IPS-11a (cell line): ENCODE data around the gene NOS3.
"Not testable (repeated sequence)": the region's sequence is repeated elsewhere in the genome, so short reads cannot be mapped to it uniquely, and the experiment has no call there.

Experiments used
- H3K4me3 ChIP-seq: one replicate; pipeline ENCODE4 v1.5.1; 2013; ENCODE audit warnings: low read depth, low read length, control low read depth

The NOS3 gene

GRCh38 chr7:151032936-151033863, 42.4 kb downstream of the NOS3 start:
- no peak overlapping the region for H3K4me3 ChIP-seq

- no peak overlapping the region for H3K4me3 ChIP-seq
These were observed 43.0 kb downstream of the NOS3 start for GRCh38 chr7:151033864-151034249.

- H3K4me3 ChIP-seq = no peak overlapping the region
These were observed 43.7 kb downstream of the NOS3 start for GRCh38 chr7:151034312-151035025.

- H3K4me3 ChIP-seq = no peak overlapping the region
These were observed 44.4 kb downstream of the NOS3 start for GRCh38 chr7:151035026-151035717.

GRCh38 chr7:151035902-151036301, 45.1 kb downstream of the NOS3 start:
- H3K4me3 ChIP-seq = no peak overlapping the region

GRCh38 chr7:151038951-151039849, 48.4 kb downstream of the NOS3 start:
- no peak overlapping the region for H3K4me3 ChIP-seq

- no peak overlapping the region for H3K4me3 ChIP-seq
These were observed 49.2 kb downstream of the NOS3 start for GRCh38 chr7:151039850-151040548.

GRCh38 chr7:151040616-151041375, 50.0 kb downstream of the NOS3 start:
- H3K4me3 ChIP-seq = no peak overlapping the region

- not testable (repeated sequence) for H3K4me3 ChIP-seq
These were observed 52.6 kb downstream of the NOS3 start for GRCh38 chr7:151043449-151043848.

GRCh38 chr7:151043959-151044358, 53.1 kb downstream of the NOS3 start:
- H3K4me3 ChIP-seq = no peak overlapping the region

- no peak overlapping the region for H3K4me3 ChIP-seq
These were observed 54.4 kb downstream of the NOS3 start for GRCh38 chr7:151045262-151045661.

- no peak overlapping the region for H3K4me3 ChIP-seq
These were observed 55.1 kb downstream of the NOS3 start for GRCh38 chr7:151045967-151046366.

- no peak overlapping the region for H3K4me3 ChIP-seq
These were observed 56.1 kb downstream of the NOS3 start for GRCh38 chr7:151046603-151047573.

- no peak within 1 kb of the TSS for H3K4me3 ChIP-seq
These were observed 57.4 kb downstream of the NOS3 start, which contains the start of gene ASIC3 for GRCh38 chr7:151047976-151048815. Gene ASIC3, plus strand, starts transcription at chr7:151048531. Its CDS starts 355 bp downstream, at chr7:151048886.

- no peak overlapping the region for H3K4me3 ChIP-seq
These were observed 58.2 kb downstream of the NOS3 start for GRCh38 chr7:151048911-151049463.

GRCh38 chr7:151051108-151051507, 60.3 kb downstream of the NOS3 start:
- H3K4me3 ChIP-seq = no peak overlapping the region

GRCh38 chr7:151053096-151053495, 62.3 kb downstream of the NOS3 start:
- no peak overlapping the region for H3K4me3 ChIP-seq
